ENCODE results near the gene CDH24.

DNA sequence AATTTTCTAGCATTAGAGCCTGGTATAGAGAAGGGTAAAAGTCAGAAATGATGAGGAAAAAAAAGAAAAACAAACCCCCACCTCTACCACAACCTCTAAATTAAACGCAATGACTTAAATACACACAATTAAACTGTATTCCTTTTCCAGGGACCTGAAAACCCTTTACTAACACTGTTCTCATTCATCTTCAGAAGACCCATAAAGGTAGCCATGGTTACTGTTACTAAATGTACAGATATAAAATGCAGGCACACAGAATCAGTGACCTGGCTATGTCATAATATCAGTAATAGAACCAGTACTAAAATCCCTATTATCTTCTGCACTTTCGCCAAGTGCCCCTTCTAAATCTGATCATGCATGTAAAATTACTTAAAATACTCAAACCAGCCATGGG lies 36.2 kb upstream of the CDH24 start:
- TF ChIP-seq, protein P1, sequence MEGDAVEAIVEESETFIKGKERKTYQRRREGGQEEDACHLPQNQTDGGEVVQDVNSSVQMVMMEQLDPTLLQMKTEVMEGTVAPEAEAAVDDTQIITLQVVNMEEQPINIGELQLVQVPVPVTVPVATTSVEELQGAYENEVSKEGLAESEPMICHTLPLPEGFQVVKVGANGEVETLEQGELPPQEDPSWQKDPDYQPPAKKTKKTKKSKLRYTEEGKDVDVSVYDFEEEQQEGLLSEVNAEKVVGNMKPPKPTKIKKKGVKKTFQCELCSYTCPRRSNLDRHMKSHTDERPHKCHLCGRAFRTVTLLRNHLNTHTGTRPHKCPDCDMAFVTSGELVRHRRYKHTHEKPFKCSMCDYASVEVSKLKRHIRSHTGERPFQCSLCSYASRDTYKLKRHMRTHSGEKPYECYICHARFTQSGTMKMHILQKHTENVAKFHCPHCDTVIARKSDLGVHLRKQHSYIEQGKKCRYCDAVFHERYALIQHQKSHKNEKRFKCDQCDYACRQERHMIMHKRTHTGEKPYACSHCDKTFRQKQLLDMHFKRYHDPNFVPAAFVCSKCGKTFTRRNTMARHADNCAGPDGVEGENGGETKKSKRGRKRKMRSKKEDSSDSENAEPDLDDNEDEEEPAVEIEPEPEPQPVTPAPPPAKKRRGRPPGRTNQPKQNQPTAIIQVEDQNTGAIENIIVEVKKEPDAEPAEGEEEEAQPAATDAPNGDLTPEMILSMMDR (IDR thresholded peaks at IDR 0.05), result no peak
- no peak for TF ChIP-seq POLR2A (IDR thresholded peaks at IDR 0.05)

Data from lower leg skin (tissue), 3 donors.